ENCODE results near the gene WDR93.

- TF ChIP-seq, protein P1, sequence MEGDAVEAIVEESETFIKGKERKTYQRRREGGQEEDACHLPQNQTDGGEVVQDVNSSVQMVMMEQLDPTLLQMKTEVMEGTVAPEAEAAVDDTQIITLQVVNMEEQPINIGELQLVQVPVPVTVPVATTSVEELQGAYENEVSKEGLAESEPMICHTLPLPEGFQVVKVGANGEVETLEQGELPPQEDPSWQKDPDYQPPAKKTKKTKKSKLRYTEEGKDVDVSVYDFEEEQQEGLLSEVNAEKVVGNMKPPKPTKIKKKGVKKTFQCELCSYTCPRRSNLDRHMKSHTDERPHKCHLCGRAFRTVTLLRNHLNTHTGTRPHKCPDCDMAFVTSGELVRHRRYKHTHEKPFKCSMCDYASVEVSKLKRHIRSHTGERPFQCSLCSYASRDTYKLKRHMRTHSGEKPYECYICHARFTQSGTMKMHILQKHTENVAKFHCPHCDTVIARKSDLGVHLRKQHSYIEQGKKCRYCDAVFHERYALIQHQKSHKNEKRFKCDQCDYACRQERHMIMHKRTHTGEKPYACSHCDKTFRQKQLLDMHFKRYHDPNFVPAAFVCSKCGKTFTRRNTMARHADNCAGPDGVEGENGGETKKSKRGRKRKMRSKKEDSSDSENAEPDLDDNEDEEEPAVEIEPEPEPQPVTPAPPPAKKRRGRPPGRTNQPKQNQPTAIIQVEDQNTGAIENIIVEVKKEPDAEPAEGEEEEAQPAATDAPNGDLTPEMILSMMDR (IDR thresholded peaks at IDR 0.05 in 8 of 11, conservative IDR thresholded peaks at IDR 0.05 in 3 of 11), result no peak
- TF ChIP-seq POLR2A (IDR thresholded peaks at IDR 0.05) (no peak), POLR2AphosphoS5 (IDR thresholded peaks at IDR 0.05) (no peak)
These were observed 79.4 kb downstream of the WDR93 start for GRCh38 chr15:89770041-89770440.

All from spleen (tissue), 7 donors.